ENCODE data around the gene MKKS.

Gene MKKS

DNA sequence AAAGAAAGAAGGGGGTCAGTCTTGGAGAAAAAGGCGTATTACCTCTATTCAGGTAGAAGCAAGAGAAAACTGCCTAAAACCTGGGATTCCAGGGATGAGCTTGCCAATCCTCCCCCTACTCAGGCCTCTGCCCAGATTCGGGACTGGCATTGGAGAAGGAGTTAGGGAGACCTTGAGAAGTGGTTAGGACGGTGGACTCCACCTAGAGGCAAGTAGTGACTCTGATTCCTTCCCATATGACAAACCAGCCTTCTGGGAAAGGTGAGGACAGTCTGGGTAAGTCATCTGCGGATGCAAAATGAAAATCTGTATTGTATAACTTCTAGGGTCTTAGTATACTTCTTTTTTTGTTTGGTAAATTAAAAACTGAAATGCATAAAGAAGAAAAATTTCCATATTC, 44.9 kb upstream of the MKKS start:
- Histone ChIP-seq H3K4me3 (ENCODE audit: low read length, poor library complexity, severe bottlenecking) (no peak overlapping the region), H3F3A (ENCODE audit: low read depth) (no peaks in the 10 kb centered on the region), H4K20me1 (ENCODE audit: insufficient read depth, low read length, poor library complexity, severe bottlenecking) (no peaks in the 10 kb centered on the region), H3K79me2 (ENCODE audit: insufficient read depth, low read length) (peaks cover 20% of the 10 kb centered on the region), H3K4me2 (ENCODE audit: low read depth, low read length, poor library complexity, severe bottlenecking) (no peak overlapping the region), H3K9me3 (ENCODE audit: insufficient read depth, low read depth, low read length) (no peaks in the 10 kb centered on the region), H3K4me1 (ENCODE audit: insufficient read depth, low read length, poor library complexity, severe bottlenecking) (peaks cover 27% of the 10 kb centered on the region), H3K9me2 (replicated peaks; ENCODE audit: low read depth, low read length) (no peaks in the 10 kb centered on the region), H2AFZ (ENCODE audit: low read length) (no peak overlapping the region), H3K9ac (ENCODE audit: low read depth, low read length, poor library complexity, severe bottlenecking) (no peak overlapping the region), H3K36me3 (ENCODE audit: insufficient read depth, low read length) (no peaks in the 10 kb centered on the region), H3K27me3 (ENCODE audit: insufficient read depth, low read length, poor library complexity, severe bottlenecking) (no peaks in the 10 kb centered on the region)
- TF ChIP-seq EZH2phosphoT487 (IDR thresholded peaks at IDR 0.05; ENCODE audit: borderline replicate concordance) (no peak), CTCF (conservative IDR thresholded peaks at IDR 0.05; ENCODE audit: low read length) (no peak)

DNA sequence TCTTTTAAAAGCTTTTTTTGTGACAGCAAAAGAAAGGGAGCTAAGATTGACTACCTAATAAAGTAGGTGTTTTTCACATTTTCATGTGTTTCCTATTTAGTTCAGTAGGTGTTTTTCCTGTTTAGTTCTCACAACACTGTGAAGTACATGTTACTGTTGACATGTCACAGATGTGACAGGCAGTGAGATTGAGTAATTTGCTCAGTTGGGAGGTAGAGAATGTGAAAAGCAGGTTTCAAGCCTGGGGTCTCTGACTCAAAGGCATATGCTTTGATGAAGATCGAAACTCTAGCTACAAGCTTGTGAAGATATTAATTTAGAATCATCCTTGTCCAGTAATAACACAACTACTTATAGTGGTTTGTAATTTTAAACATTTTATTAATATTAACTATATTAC, 44.2 kb upstream of the MKKS start:
- Histone ChIP-seq H3K4me2 (ENCODE audit: low read depth, low read length, poor library complexity, severe bottlenecking) (no peak overlapping the region), H3K36me3 (ENCODE audit: insufficient read depth, low read length) (no peaks in the 10 kb centered on the region), H3K4me3 (ENCODE audit: low read length, poor library complexity, severe bottlenecking) (no peak overlapping the region), H3K9ac (ENCODE audit: low read depth, low read length, poor library complexity, severe bottlenecking) (no peak overlapping the region), H3K9me3 (ENCODE audit: insufficient read depth, low read depth, low read length) (no peaks in the 10 kb centered on the region), H4K20me1 (ENCODE audit: insufficient read depth, low read length, poor library complexity, severe bottlenecking) (no peaks in the 10 kb centered on the region), H3K9me2 (replicated peaks; ENCODE audit: low read depth, low read length) (no peaks in the 10 kb centered on the region), H3F3A (ENCODE audit: low read depth) (no peaks in the 10 kb centered on the region), H3K4me1 (ENCODE audit: insufficient read depth, low read length, poor library complexity, severe bottlenecking) (peaks cover 21% of the 10 kb centered on the region), H2AFZ (ENCODE audit: low read length) (no peak overlapping the region), H3K27me3 (ENCODE audit: insufficient read depth, low read length, poor library complexity, severe bottlenecking) (no peaks in the 10 kb centered on the region), H3K79me2 (ENCODE audit: insufficient read depth, low read length) (peaks cover 20% of the 10 kb centered on the region)
- TF ChIP-seq CTCF (conservative IDR thresholded peaks at IDR 0.05; ENCODE audit: low read length) (no peak), EZH2phosphoT487 (IDR thresholded peaks at IDR 0.05; ENCODE audit: borderline replicate concordance) (no peak)

- Histone ChIP-seq H3K4me2 (ENCODE audit: low read depth, low read length, poor library complexity, severe bottlenecking) (no peak overlapping the region), H2AFZ (ENCODE audit: low read length) (no peak overlapping the region)
- no peak for TF ChIP-seq EZH2phosphoT487 (IDR thresholded peaks at IDR 0.05; ENCODE audit: borderline replicate concordance)
- TF ChIP-seq CTCF (conservative IDR thresholded peaks at IDR 0.05; ENCODE audit: low read length): no peak
Measured at GRCh38 chr20:10476319-10476724, 42.3 kb upstream of the MKKS start.

More at GRCh38 chr20:10476319-10476724, 42.3 kb upstream of the MKKS start:
- Histone ChIP-seq H3K9ac (ENCODE audit: low read depth, low read length, poor library complexity, severe bottlenecking) (no peak overlapping the region), H3K36me3 (ENCODE audit: insufficient read depth, low read length) (no peaks in the 10 kb centered on the region), H3K9me2 (replicated peaks; ENCODE audit: low read depth, low read length) (no peaks in the 10 kb centered on the region), H3K4me3 (ENCODE audit: low read length, poor library complexity, severe bottlenecking) (no peak overlapping the region), H4K20me1 (ENCODE audit: insufficient read depth, low read length, poor library complexity, severe bottlenecking) (no peaks in the 10 kb centered on the region), H3K9me3 (ENCODE audit: insufficient read depth, low read depth, low read length) (no peaks in the 10 kb centered on the region), H3K79me2 (ENCODE audit: insufficient read depth, low read length) (peaks cover 17% of the 10 kb centered on the region), H3K27me3 (ENCODE audit: insufficient read depth, low read length, poor library complexity, severe bottlenecking) (no peaks in the 10 kb centered on the region), H3K4me1 (ENCODE audit: insufficient read depth, low read length, poor library complexity, severe bottlenecking) (peaks cover 6% of the 10 kb centered on the region), H3F3A (ENCODE audit: low read depth) (no peaks in the 10 kb centered on the region)
